HL-60 (cell line): Measurements from ENCODE around the gene BDH1.

ENCODE experiments used
- DNase-seq, 2 experiments: peaks; one replicate each; pipeline ENCODE4 v3.0.0-alpha.2; 2010 to 2020; ENCODE audit warnings: low read depth in 1 of 2, low spot score in 1 of 2
- H3K27ac ChIP-seq: fragments of 250-450 bp; sonication (Bioruptor Pico); replicated peaks from 2 replicates; pipeline ENCODE4 v1.5.1; 2020; ENCODE audit warnings: mild to moderate bottlenecking, moderate library complexity
- H3K27me3 ChIP-seq: fragments of 250-450 bp; sonication (Bioruptor Pico); 2 replicates; pipeline ENCODE4 v1.5.1; 2021; ENCODE audit warnings: mild to moderate bottlenecking, moderate library complexity; ENCODE audit not compliant: insufficient read depth, poor library complexity, severe bottlenecking
- H3K4me3 ChIP-seq: replicated peaks from 2 replicates; pipeline ENCODE4 v1.5.1; 2011; ENCODE audit warnings: mild to moderate bottlenecking, control low read depth, low read length; ENCODE audit not compliant: insufficient read depth
- GABPA ChIP-seq: IDR thresholded peaks from 2 replicates; pipeline ENCODE4 v1.6.1; 2012; ENCODE audit warnings: low read depth
- POLR2AphosphoS5 ChIP-seq: IDR thresholded peaks from 2 replicates; pipeline ENCODE4 v1.6.1; 2012; ENCODE audit warnings: low read depth
- REST ChIP-seq: IDR thresholded peaks from 2 replicates; pipeline ENCODE4 v1.6.1; 2012; ENCODE audit warnings: low read depth; ENCODE audit not compliant: insufficient replicate concordance
- SPI1 ChIP-seq: IDR thresholded peaks from 2 replicates; pipeline ENCODE4 v1.6.1; 2012; ENCODE audit warnings: low read depth, mild to moderate bottlenecking, borderline replicate concordance
- TF ChIP-seq, protein P1 (sequence below): IDR thresholded peaks from one replicate; pipeline ENCODE4 v1.5.1; 2011; ENCODE audit warnings: low read length, control low read depth, inconsistent platforms; ENCODE audit not compliant: insufficient read depth

The BDH1 gene

DNA sequence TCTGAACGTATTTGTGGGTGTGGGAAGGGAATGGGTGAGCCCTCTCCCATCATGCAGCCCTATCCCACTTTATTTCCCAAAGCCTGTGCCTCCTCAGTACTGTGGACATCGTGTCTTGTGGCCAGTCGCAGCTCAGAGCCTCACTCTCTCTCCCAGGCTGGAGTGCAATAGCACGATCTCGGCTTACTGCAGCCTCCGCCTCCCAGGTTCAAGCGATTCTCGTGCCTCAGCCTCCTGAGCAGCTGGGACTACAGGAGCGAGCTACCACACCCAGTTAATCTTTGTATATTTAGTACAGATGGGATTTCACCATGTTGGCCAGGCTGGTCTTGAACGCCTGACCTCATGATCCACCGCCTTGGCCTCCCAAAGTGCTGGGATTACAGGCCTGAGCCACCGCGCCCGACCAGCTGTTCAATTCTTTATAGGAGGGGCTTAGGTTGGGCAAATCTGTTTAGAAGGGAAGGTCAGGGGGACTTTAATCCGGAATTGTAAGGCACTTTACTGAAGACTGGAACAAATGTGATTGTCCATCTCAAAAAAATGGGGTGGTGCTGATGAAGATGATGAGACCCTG lies 42.7 kb upstream of the BDH1 start:
- Histone ChIP-seq H3K27me3 (no peaks in the 10 kb centered on the region), H3K4me3 (no peak overlapping the region), H3K27ac (no peak overlapping the region)
- no peak for DNase-seq
- TF ChIP-seq POLR2AphosphoS5 (no peak), GABPA (no peak), REST (no peak), SPI1 (no peak)
- TF ChIP-seq, protein P1, sequence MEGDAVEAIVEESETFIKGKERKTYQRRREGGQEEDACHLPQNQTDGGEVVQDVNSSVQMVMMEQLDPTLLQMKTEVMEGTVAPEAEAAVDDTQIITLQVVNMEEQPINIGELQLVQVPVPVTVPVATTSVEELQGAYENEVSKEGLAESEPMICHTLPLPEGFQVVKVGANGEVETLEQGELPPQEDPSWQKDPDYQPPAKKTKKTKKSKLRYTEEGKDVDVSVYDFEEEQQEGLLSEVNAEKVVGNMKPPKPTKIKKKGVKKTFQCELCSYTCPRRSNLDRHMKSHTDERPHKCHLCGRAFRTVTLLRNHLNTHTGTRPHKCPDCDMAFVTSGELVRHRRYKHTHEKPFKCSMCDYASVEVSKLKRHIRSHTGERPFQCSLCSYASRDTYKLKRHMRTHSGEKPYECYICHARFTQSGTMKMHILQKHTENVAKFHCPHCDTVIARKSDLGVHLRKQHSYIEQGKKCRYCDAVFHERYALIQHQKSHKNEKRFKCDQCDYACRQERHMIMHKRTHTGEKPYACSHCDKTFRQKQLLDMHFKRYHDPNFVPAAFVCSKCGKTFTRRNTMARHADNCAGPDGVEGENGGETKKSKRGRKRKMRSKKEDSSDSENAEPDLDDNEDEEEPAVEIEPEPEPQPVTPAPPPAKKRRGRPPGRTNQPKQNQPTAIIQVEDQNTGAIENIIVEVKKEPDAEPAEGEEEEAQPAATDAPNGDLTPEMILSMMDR = no peak

DNA sequence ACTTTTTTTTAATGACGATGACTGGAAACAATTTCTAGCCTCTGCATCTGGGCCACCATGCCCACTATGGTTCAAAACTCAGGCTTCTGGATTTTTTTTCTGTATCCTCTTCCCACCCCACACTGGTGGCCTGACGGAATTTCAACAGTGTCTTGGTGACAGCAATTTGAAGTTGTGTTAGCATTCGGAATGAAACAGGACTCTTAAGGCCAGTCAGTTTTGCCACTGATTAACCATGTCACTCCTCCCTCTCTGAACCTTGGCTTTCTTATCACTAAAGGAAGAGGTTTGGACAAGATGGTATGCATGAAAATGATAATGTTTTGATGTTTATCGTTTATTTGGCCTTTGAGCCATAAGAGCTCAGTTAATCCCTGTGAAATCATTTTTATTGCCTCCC lies 41.6 kb upstream of the BDH1 start:
- H3K4me3 ChIP-seq = no peak overlapping the region
- no peak for DNase-seq
- H3K27me3 ChIP-seq = no peaks in the 10 kb centered on the region
- H3K27ac ChIP-seq = no peak overlapping the region
- TF ChIP-seq POLR2AphosphoS5 = no peak
- no peak for TF ChIP-seq REST
- no peak for TF ChIP-seq GABPA
- TF ChIP-seq SPI1 = no peak
- TF ChIP-seq, protein P1 = no peak

DNA sequence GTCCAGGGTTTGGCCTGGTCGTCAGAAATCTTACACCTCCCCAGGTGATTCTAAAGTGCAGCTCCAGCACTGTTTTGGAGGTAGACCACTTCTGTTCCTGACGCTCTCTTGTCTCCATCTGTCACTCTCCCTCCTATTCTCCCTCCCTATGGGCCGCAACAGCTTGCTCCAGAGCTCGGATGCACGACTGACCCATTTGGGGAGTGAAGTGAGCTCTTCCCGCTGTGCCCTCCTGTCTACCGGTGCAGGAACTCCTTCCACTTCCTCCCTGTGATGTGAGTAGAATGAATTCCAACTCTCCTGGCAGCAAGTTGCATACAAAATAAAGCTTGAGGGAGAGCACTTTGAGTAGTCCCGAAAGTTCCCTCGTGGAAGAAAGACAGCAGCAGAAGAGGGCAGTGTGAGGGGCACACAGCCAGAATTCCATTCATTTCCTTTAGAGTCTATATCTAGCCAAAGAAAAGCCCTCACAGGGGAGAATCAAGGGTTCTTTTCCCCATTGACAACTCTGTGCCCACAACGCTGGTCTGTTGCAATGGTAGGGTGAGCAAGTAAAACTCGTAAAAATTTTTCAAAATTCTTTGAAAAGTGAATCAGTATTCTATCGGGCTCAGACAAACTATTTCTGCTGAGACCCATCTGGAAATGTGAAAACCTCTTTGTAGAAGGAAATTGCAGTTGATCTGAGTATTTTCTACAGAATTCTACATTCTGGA lies 39.9 kb upstream of the BDH1 start:
- Histone ChIP-seq H3K27me3 (no peaks in the 10 kb centered on the region), H3K4me3 (no peak overlapping the region), H3K27ac (no peak overlapping the region)
- no peak for DNase-seq
- TF ChIP-seq, protein P1 = no peak
- TF ChIP-seq SPI1 = no peak
- TF ChIP-seq POLR2AphosphoS5 = no peak
- TF ChIP-seq REST = no peak
- no peak for TF ChIP-seq GABPA
